K562 (cell line): Measurements from ENCODE around the gene MRNIP.

Source experiments
- CAMTA2 ChIP-seq: fragments of 250-450 bp; sonication (Bioruptor Pico); conservative IDR thresholded peaks from 2 replicates; pipeline ENCODE4 v1.5.1; 2022
- CBX5 ChIP-seq: IDR thresholded peaks from 2 replicates; pipeline ENCODE4 v1.6.1; 2014; ENCODE audit warnings: low read depth, borderline replicate concordance
- CREB1 ChIP-seq, 2 experiments: sonication (generic) in 1 of 2; formaldehyde crosslinking in 1 of 2; IDR thresholded peaks; 2 replicates each; pipeline versions ENCODE4 v1.6.1 to v1.8.0; 2012 to 2022; ENCODE audit warnings: inconsistent platforms in 1 of 2, mild to moderate bottlenecking in 1 of 2, missing genetic modification reagents in 1 of 2, moderate library complexity in 1 of 2
- GABPB1 ChIP-seq: sonication (generic); formaldehyde crosslinking; IDR thresholded peaks from 2 replicates; pipeline ENCODE4 v1.8.0; 2022; ENCODE audit warnings: mild to moderate bottlenecking, missing genetic modification reagents
- JUNB ChIP-seq: fragments of 450-650 bp; formaldehyde crosslinking; conservative IDR thresholded peaks from 2 replicates; pipeline ENCODE4 v1.4.0; 2020; ENCODE audit warnings: mild to moderate bottlenecking
- ZFP30 ChIP-seq: fragments of 250-450 bp; sonication (Bioruptor Pico); IDR thresholded peaks from 2 replicates; pipeline ENCODE4 v1.8.0; 2022; ENCODE audit warnings: moderate library complexity, mild to moderate bottlenecking, inconsistent platforms, borderline replicate concordance
- ZNF253 ChIP-seq: fragments of 250-450 bp; sonication (Bioruptor Pico); conservative IDR thresholded peaks from 2 replicates; pipeline ENCODE4 v1.6.1; 2021; ENCODE audit warnings: mild to moderate bottlenecking
- TF ChIP-seq, protein P1 (sequence below): fragments of 450-650 bp; IDR thresholded peaks from 2 replicates; pipeline ENCODE4 v1.6.1; 2018; ENCODE audit not compliant: partially characterized antibody
- TF ChIP-seq, protein P2 (sequence below), 2 experiments: fragments of 450-650 bp; formaldehyde crosslinking in 1 of 2; IDR thresholded peaks; 2 replicates each; pipeline versions ENCODE4 v1.4.0 to v1.6.1; 2014 to 2020; ENCODE audit warnings: mild to moderate bottlenecking in 2 of 2, borderline replicate concordance in 1 of 2, low read depth in 1 of 2

DNA sequence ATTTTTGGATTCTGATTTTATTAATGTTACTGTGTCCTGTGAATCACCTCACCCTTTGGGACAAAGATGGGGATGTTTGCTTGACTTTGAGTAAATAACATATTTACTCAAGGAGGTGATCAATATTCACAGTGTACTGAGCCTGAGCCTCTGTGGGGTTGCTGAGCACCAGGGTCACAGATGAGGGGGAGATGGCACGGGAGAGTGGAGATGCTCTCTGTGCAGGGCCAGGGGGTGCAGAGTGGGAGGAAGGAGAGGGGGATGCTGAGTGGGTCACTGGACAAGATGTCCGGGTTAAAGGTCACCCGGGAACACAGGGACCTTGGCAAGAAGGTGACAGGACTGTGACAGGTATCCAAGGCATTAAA, 33.9 kb downstream of the MRNIP start:
- no peak for TF ChIP-seq ZNF253 (CRISPR knock-in tag)
- TF ChIP-seq, protein P1, sequence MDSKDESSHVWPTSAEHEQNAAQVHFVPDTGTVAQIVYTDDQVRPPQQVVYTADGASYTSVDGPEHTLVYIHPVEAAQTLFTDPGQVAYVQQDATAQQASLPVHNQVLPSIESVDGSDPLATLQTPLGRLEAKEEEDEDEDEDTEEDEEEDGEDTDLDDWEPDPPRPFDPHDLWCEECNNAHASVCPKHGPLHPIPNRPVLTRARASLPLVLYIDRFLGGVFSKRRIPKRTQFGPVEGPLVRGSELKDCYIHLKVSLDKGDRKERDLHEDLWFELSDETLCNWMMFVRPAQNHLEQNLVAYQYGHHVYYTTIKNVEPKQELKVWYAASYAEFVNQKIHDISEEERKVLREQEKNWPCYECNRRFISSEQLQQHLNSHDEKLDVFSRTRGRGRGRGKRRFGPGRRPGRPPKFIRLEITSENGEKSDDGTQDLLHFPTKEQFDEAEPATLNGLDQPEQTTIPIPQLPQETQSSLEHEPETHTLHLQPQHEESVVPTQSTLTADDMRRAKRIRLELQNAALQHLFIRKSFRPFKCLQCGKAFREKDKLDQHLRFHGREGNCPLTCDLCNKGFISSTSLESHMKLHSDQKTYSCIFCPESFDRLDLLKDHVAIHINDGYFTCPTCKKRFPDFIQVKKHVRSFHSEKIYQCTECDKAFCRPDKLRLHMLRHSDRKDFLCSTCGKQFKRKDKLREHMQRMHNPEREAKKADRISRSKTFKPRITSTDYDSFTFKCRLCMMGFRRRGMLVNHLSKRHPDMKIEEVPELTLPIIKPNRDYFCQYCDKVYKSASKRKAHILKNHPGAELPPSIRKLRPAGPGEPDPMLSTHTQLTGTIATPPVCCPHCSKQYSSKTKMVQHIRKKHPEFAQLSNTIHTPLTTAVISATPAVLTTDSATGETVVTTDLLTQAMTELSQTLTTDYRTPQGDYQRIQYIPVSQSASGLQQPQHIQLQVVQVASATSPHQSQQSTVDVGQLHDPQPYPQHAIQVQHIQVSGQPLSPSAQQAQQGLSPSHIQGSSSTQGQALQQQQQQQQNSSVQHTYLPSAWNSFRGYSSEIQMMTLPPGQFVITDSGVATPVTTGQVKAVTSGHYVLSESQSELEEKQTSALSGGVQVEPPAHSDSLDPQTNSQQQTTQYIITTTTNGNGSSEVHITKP, result no peak
- TF ChIP-seq CREB1 (IDR thresholded peaks at IDR 0.05), result no peak
- TF ChIP-seq CREB1 (CRISPR knock-in tag; IDR thresholded peaks at IDR 0.05), result no peak
- no peak for TF ChIP-seq JUNB
- TF ChIP-seq, protein P2, sequence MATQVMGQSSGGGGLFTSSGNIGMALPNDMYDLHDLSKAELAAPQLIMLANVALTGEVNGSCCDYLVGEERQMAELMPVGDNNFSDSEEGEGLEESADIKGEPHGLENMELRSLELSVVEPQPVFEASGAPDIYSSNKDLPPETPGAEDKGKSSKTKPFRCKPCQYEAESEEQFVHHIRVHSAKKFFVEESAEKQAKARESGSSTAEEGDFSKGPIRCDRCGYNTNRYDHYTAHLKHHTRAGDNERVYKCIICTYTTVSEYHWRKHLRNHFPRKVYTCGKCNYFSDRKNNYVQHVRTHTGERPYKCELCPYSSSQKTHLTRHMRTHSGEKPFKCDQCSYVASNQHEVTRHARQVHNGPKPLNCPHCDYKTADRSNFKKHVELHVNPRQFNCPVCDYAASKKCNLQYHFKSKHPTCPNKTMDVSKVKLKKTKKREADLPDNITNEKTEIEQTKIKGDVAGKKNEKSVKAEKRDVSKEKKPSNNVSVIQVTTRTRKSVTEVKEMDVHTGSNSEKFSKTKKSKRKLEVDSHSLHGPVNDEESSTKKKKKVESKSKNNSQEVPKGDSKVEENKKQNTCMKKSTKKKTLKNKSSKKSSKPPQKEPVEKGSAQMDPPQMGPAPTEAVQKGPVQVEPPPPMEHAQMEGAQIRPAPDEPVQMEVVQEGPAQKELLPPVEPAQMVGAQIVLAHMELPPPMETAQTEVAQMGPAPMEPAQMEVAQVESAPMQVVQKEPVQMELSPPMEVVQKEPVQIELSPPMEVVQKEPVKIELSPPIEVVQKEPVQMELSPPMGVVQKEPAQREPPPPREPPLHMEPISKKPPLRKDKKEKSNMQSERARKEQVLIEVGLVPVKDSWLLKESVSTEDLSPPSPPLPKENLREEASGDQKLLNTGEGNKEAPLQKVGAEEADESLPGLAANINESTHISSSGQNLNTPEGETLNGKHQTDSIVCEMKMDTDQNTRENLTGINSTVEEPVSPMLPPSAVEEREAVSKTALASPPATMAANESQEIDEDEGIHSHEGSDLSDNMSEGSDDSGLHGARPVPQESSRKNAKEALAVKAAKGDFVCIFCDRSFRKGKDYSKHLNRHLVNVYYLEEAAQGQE (IDR thresholded peaks at IDR 0.05; ENCODE audit: borderline replicate concordance), result no peak
- TF ChIP-seq, protein P2 (CRISPR knock-in tag; IDR thresholded peaks at IDR 0.05; ENCODE audit: low read depth), result no peak
- TF ChIP-seq CBX5, result no peak
- no peak for TF ChIP-seq ZFP30 (CRISPR knock-in tag)
- TF ChIP-seq GABPB1 (CRISPR knock-in tag), result no peak
- no peak for TF ChIP-seq CAMTA2 (CRISPR knock-in tag)
